ENCODE results near the gene ASGR1.
A peak's percentile ranks its signal among the peaks of the same experiment; 100 is the strongest.

DNA sequence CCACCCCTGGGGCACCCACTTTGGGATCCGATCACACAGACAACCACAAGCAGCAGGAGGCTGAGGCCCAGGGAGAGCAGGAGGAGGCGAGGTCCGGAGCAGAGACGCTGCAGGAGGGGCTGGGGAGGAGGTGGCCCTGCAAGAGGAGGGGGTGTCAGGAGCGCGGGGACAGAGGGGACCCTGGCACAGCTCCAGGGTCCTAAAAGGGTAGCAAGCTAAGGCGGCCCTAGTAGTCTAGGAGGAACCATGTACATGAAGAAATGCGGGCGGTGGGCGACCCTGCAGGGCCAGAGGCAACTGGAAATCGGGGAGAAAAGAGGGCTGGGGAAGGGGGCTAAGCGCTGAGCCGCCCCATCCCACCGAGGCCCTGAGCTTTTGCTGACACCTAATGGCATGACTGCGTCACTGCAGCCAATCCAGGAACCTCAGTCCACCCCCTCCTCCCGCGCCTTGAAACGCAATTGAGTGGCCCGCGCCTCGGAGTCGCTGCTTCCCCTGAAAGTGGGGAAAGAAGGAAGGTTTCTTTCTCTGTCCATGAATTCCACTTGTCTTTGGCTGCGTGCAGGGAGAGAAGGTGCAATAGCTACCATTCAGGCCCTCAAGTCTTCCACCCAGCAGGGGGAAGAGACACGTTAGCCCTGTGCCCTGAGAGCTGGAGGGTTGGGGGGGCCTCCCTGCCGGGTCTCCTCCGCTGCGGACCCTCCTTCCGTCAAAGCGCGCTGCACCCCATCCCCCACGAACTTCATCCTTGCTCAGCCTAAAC is 1.8 kb downstream of the ASGR1 start:
- TF ChIP-seq CTCF (conservative IDR thresholded peaks at IDR 0.05; ENCODE audit: low read depth, low read length) (peak; percentile 96), EZH2 (IDR thresholded peaks at IDR 0.05; ENCODE audit: borderline replicate concordance, low read depth, low read length, poor library complexity, severe bottlenecking) (no peak)

All from A673 (cell line).